Right renal cortex interstitium (tissue), 3 donors: ENCODE results near the gene MYOF. TPM values are rescaled to one million over a fixed set of nuclear protein-coding genes. Genes with fewer than 3 reads are reported as not detected.
"Not testable (repeated sequence)": the region's sequence is repeated elsewhere in the genome, so short reads cannot be mapped to it uniquely, and the experiment has no call there.

ENCODE experiments used
- DNase-seq, 3 donors: peaks; one replicate each; pipeline ENCODE4 v3.0.0-alpha.2; 2013; ENCODE audit warnings: low read depth in 3 of 3, low spot score in 2 of 3
- polyA plus RNA-seq, 3 donors: library from polyadenylated mRNA; unstranded; fragments of 120-200 nt; gene quantifications; one replicate each; pipeline ENCODE4 v1.2.1, GENCODE V29; 2013; ENCODE audit not compliant: insufficient read length in 3 of 3

MYOF gene
- polyA plus RNA-seq, 3 donors = 29.1 to 32.8 (median 30.5) TPM

DNA sequence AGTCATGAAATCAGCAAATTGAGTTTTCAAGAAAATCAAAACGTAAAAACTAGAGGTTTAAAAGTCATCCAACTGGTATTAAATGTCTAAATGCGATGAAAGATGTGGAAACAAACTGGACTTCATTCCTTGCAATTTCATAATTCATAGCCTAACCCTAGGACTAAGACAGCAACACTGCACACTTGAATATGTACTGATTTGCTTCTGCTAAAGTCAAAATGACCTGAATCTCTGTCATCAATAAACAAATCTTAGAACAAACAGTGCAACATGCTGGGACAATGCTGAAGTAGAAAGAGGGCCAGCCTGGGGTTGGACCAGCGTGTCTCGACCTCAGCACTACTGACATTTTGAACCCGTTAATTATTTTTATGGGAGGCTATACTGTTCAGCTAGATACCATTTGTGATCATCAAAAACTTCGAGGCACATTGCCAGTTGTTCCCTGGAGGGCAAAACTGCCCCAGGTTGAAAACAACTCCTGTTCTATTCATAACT lies 47.1 kb downstream of the MYOF start:
- DNase-seq = no peak

DNA sequence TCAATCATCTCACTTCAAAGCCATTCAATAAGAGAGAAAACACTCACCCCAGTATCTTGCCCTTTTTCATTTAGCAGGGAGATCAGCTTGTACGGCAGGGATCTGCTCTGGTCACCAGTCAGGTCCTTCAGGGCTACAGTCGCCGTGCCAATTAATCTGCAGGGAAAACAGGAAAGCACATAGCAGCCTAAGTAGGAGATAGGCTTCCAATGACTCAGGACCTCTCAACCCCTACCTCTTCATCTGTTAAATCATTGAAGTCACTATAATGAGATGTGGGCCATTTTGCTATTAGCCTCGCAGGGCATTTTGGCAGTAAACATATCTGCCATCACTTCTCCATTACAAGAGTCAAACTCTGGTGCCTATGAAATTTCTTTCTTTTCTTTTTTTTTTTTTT lies 50.8 kb downstream of the MYOF start:
- no peak for DNase-seq

- DNase-seq = no peak
Measured at GRCh38 chr10:93425861-93426260, 56.3 kb downstream of the MYOF start.

DNA sequence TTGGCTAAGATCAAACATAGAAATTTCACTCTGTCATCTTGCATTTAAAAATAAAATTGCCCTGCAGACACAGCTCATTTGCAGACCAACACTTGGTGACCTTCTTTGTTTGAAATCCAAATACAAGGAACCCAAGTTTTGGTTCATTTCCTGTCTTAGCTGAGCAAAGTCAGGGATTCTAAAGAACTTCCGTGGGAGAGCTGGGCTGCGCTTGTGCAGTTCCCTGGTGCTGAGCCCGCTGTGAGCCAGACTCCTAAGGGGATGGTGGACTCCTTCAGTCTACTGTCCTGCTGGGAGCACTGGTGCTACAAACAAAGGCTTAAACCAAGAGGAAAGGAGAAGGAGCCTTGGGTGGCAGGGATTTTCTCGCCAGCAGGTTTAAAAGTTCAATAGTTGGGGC lies 60.0 kb downstream of the MYOF start:
- DNase-seq = no peak

- no peak for DNase-seq
Measured at GRCh38 chr10:93420944-93421825, 60.9 kb downstream of the MYOF start.

DNA sequence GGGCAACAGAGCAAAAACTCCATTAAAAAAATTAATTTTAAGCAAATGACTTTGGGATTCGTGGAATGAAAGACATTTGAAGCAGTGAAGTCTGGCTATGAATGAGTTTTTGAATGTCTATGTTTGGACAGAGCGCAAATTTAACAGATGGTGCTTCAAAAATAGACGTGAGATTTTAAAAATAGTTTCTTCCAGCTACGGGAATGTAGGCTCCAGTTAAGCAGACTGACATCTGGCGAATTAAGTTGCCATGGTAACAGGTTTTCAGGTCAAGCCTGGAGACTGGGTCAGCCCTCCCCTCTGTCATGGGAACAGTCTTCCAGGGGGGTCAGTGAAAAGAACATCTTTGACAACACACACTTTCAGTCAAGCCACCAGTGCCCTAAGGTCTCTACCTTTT lies 62.0 kb downstream of the MYOF start:
- DNase-seq = no peak

DNA sequence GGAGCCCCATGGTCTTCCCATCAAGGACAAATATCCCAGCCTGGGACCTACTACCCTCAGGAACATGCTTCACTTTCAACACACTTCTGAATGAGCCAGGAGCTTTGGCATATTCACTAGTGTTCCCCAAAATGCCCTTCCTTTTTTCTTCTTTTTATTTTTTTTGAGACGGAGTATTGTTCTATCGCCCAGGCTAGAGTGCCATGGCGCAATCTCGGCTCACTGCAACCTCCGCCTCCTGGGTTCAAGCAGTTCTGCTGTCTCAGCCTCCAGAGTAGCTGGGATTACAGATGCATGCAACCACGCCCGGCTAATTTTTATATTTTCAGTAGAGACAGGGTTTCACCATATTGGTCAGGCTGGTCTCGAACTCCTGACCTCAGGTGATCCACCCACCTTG lies 63.1 kb downstream of the MYOF start:
- DNase-seq = not testable (repeated sequence)

GRCh38 chr10:93417921-93418320 lies 64.2 kb downstream of the MYOF start:
- DNase-seq = no peak

DNA sequence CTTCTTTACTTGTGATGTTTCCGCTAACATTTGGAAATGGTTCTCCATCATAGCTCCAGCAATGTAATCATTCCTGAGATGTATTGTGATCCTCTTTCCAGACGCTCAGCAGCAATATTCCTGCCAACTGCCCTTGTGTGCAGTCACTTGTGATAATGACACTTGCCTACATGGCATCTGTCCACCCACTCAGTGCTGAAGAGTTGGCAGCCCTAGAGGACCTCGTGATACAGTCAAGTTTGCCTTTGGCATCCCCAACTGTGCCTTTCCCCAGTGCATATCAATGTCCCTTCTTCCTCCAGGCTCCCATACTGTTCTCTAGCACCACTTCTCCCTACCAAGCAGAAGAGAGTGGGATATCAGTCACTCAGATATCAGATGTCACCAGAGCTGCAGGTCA lies 64.9 kb downstream of the MYOF start:
- DNase-seq = no peak

DNA sequence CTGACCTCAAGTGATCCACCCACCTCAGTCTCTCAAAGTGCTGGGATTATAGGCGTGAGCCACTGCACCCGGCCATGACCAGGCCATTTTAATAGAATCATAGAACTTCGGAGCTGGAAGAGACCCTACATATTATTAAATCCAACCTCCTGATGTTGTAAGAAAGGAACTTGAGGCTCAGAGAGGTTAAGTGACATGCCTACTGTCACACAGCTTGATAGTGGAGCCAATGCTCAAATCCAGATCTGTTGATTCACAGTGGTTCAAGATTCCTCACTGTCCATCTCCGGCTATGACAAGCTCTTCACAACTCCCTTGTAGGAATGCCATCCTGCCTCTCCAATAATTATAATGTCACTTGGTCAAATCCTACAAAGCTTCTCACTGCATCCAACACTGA lies 65.3 kb downstream of the MYOF start:
- DNase-seq = no peak

GRCh38 chr10:93415693-93416092 lies 66.4 kb downstream of the MYOF start:
- no peak for DNase-seq

DNA sequence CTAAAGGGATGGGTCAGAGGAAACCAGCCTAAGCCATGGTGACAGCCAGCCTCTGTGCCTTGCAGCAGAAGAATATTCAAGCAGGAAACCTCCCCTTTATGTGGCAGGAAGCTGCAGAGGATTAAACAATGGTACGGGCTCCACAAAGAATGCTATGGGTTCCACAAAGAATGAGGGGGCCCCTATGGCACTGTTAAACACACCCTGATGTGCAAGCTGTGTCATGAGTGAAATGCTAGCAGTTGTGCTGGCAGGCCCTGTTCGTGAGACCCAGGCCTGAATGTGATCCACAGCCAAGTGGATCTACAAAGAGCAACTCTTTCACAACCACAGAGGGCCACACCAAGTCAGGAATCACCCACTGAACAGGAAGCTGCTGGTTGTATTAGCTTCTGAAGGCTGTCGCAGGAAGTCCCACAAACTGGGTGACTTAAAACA lies 68.9 kb downstream of the MYOF start:
- DNase-seq = no peak

- no peak for DNase-seq
Measured at GRCh38 chr10:93412801-93413200, 69.3 kb downstream of the MYOF start.

DNA sequence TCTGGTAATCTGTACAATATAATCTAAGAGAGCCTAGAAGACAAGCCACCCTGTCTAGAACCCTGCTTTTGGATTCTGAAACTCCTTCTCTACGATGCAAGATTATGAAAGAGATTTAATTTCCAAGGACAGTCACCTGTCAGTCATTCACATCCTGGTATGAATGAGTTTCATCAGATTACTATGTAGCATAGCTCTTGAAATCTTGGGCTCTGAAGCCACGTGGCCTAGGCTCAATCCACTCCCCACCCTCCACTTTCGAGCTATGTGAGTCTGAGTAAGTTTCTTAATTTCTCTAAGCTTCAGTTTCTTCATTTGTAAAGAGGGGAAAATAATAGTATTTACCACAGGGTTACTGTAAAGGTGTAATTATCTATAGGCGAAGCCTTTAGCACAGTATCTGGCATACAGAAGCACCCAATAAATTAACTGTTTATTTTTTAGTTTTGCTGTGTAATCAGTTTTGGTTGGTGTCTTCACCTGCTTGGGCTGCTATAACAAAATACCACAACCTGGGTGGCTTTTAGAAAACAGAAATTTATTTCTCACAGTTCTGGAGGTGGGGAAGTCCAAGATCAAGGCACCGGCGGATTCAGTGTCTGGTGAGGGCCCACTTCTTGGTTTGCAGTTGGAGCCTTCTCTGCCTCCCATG lies 71.3 kb downstream of the MYOF start:
- no peak for DNase-seq

GRCh38 chr10:93408783-93409182 lies 73.4 kb downstream of the MYOF start:
- no peak for DNase-seq

DNA sequence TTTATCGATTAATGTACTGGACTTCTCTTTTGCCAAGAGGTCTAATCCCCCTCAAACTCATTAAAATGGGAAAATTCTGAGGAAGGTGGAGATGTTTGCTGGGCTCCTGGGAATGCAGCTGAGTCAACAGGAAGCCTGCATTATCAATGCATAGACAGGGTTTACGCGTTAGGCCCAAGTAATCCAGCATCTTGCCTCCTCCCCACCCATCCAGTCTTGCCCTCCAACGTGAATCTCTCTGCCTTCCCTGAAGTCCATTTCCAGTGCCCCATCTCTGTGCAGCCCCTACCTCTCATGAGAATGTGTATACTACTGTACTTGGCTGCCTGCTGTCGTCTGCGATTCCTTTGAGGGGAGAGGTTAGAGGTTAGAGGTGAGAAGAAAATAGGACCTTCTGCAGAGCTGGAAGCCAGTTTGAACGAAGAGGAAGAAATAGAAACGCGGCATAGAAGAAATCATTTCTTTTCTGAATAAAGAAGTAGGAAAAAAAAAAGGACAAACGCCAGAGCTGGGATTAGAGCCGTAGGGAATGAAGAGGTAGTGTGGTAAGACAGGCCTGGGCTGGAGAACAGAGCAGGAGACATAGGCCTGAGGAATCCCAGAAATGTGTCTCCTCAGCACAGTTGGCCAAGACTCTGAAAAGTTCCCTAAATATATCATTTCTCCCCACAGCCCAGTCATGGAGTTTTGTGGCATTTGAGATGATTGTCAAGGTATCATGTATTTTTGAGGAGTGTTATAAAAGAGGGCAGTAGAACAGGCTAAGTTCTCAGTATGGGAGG lies 75.6 kb downstream of the MYOF start:
- no peak for DNase-seq

DNA sequence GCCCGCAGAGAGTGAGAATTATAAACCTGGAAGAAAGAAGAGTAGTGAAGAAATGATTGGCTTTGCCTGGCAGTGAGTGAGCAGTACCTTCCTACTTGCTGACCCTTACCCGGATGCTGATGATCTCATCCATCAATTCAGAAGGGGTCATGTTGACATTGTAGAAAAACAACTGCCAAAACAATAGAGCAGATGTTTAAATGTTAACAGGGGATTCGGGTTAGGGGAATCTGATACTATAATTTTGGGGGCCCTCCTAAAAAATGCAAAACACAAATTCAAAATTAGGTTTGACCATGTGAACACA lies 78.1 kb downstream of the MYOF start:
- no peak for DNase-seq

- no peak for DNase-seq
Measured at GRCh38 chr10:93403152-93404047, 78.7 kb downstream of the MYOF start.

DNA sequence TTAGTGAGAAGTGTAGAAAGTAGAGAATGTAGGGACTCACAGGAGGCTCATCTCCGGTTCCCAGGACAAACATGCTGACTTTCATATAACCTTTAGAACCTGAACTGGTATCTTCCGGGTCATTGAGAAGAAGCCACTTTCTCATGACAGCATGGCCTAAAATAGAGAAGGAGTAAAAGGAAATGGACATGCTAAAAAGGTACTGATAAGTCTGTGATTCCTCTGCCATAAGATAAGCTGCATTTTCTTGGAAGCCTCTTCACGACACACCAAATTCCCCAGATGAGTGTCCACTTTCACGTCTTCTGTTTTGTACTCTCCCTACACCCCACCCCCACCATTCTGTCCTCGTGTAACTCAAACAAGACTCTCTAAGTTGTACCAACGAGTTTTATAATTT lies 79.9 kb downstream of the MYOF start:
- no peak for DNase-seq

DNA sequence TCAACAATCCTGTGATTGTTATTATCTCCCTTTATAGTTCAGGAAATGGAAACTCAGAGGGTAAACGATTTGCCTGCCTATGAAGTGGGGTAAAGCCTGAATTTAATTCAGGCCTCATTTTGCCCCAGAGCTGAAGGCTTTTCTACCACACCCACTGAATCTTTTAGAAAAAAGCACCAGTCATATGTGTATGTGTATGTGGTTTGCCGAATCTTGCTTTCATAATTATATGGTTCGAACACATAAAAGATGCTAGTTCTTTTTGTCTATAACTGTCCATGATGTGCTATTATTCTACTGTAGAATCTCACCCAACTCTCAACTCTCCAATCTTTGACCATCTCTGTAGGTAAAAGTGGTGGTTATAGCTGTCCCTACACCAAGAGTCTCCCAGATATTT lies 83.6 kb downstream of the MYOF start:
- DNase-seq = no peak
